ENCODE results near the gene NUP153.
"Not testable (repeated sequence)": the region's sequence is repeated elsewhere in the genome, so short reads cannot be mapped to it uniquely, and the experiment has no call there.

The NUP153 gene

DNA sequence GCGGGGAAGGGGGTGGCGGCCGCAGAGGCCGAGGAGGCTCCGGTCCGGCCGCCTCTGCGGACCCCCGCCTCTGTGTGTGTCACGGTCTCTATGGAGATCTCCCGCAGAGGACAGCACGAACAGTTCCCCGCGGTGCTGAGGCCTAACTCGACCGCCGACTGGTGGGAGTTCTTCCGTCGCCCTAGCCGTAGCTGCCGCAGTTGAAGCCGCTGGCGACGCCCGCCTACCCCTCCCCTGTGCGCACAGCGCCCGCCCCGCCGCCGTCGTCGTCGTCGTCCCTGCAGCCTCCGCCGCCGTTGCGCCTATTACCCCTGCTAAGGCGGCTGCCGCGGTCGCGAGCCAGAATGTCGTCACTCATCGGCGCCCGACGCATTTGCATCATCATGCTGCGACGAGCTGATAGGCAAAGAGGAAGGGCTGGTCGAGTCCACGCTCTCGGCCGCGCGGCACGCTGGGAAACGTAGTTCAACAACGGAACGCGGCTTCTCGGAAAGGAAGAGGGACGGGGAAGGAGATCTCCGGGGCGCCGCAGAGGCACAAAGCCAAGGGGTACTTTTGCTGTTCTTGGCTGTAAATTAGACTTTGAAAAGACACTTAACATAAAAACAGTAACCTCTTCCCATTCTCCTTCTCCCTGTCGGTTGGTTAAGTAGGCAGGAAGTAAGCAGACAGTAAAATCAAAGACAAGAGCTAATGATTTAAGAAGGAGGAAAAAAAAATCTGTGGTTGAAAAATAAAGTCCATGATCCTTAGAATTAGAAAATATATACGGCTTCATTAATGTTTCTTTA, at the start of gene NUP153:
TSS of gene NUP153 (minus strand) at position 346 of the 791 bp plus-strand sequence. CDS start 538 bp downstream, outside the sequence.
- DNase-seq (ENCODE audit: low read depth) = peak; percentile 100

DNA sequence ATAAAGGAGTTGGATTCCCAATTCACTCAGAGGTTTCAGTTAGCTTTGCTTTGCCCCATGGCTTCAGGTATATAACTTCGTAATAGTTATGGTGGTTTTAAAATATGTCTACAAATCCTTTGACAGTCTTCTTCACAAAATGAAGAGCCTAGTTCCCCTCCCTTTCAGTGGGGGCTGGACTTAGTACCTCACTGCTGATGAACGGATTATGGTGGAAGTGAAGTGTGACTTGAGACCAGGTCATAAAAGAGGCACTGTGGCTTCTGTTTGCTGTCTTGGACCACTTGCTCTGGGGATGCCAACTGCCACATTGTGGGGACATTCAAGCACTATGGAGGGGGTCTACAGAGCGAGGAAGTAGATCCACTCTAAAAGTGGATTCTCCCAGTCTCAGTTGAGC, 47.5 kb upstream of the NUP153 start:
- no peak for DNase-seq (ENCODE audit: low read depth)

DNA sequence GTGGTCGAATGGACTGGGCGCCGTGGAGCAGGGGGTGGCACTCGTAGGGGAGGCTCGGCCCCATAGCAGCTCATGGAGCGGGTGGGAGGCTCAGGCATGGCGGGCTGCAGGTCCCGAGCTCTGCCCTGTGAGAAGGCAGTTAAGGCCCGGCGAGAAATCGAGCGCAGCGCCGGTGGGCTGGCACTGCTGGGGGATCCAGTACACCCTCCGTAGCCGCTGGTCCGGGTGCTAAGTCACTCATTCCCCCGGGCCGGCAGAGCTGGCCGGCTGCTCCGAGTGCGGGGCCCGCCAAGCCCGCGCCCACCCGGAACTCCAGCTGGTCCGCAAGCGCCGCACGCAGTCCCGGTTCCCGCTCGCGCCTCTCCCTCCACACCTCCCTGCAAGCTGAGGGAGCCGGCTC, 38.6 kb upstream of the NUP153 start:
- DNase-seq (ENCODE audit: low read depth) = not testable (repeated sequence)

DNA sequence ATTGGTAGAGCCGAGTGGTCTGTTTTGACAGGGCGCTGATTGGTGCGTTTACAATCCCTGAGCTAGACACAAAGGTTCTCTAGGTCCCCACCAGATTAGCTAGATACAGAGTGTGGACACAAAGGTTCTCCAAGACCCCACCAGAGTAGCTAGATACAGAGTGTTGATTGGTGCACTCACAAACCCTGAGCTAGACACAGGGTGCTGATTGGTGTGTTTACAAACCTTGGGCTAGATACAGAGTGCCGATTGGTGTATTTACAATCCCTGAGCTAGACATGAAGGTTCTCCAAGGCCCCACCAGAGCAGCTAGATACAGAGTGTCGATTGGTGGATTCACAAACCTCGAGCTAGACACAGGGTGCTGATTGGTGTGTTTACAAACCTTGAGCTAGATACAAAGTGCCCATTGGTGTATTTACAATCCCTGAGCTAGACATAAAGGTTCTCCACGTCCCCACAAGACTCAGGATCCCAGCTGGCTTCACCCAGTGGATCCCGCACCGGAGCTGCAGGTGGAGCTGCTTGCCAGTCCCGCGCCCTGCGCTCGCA, 38.1 kb upstream of the NUP153 start:
- DNase-seq (ENCODE audit: low read depth) = not testable (repeated sequence)

DNA sequence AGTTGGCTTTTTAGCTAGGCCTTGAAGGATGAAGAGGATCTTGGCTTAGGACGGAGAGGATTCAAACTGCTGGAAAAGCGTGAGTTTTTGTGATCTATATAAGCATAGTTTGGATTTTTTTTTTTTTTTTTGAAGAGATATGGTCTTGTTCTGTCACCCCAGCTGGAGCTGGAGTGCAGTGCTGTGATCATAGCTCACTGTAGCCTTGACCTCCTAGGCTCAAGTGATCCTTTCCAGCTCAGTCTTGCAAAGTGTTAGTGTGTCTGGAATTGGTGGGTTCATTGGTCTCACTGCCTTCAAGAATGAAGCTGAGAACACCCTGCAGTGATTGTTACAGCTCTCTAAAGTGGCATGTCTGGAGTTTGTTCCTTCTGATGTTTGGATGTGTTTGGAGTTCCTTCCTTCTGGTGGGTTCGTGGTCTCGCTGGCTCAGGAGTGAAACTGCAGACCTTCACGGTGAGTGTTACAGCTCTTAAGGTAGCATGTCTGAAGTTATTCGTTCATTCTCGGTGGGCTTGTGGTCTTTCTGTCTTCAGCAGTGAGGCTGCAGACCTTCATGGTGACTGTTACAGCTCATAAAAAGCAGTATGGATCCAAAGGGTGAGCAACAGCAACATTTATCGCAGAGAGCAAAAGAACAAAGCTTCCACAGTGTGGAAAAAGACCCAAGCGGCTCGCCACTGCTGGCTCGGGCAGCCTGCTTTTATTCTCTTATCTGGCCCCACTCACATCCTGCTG, 37.5 kb upstream of the NUP153 start:
- no peak for DNase-seq (ENCODE audit: low read depth)

DNA sequence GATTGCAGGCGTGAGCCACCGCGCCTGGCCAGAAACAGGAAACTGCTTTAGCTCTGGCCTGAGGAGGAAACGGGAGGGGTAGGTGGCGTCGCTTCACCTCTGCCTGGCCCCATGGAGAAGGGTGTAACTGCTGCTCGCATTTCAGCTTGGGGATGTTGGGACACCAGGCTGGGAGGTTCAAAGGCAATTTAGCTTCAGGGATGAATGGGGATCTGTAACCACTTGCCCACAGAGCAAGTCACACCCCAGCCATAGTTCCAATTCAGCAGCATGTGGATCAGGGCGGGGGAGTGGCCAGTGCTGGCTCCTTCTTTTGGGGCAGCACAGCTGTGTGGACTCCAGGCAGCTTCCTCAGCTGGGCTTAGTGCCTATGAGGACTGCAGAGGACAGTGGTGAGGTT, 34.8 kb upstream of the NUP153 start:
- no peak for DNase-seq (ENCODE audit: low read depth)

DNA sequence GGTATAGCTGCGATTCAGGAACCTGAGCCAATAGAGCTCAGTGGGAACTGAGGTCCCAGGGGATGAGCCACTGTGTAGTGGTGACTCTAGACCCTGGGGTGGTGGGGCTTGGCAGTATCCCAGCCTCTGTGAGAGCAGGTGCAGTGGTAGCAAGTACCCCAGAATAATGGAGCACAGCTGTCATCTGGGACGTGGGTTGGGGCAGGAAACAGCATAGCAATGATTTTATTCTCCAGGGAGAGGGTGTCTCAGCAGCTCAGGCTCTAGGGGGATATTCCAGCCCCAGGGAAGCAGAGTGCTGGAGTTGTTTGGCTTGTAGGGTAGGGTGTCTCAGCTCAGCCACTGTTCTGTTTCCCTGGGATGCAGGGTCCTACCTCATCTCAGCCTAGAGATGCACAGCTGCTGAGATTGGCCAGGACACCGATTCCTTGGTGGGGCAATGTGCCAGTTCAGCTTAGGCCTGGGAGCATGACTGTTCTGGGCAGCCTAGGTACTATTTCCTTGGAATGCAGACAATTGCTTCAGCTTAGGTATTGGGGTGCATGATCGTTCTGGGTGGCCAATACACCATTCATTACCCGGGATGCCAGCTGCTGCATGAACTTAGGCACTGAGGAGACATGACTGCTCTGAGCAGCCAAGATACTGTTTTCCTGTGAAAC, 34.0 kb upstream of the NUP153 start:
- DNase-seq (ENCODE audit: low read depth) = no peak

DNA sequence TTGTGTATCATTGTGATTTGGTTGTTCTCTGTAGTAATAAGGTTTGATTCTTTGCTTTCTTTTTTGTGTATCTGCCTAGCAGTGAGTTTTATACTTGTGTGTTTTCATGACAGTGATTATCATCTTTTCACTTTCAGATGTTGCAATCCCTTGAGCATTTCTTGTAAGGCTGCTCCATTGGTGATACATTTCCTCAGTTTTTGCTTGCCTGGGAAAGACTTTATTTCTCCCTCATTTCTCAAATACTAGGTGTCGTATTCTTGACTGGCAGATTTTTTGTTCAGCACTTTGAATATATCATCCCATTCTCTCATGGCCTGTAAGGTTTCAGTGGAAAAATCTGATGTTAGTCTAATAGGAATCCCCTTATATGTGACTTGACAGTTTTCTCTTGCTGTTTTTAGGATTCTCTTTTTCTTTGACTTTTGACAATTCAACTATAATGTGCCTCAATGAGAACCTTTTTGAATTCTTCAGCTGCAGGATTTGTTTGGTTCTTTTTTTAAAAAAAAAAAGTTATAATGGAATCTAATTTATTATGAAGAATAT, 31.1 kb upstream of the NUP153 start:
- DNase-seq (ENCODE audit: low read depth) = no peak

DNA sequence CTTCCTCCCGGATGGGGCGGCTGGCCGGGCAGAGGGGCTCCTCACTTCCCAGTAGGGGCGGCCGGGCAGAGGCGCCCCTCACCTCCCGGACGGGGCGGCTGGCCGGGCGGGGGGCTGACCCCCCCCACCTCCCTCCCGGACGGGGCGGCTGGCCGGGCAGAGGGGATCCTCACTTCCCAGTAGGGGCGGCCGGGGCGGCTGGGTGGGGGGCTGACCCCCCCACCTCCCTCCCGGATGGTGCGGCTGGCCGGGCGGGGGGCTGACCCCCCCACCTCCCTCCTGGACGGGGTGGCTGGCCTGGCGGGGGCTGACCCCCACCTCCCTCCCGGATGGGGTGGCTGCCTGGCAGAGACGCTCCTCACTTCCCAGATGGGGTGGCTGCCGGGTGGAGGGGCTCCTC, 28.6 kb upstream of the NUP153 start:
- DNase-seq (ENCODE audit: low read depth) = not testable (repeated sequence)

DNA sequence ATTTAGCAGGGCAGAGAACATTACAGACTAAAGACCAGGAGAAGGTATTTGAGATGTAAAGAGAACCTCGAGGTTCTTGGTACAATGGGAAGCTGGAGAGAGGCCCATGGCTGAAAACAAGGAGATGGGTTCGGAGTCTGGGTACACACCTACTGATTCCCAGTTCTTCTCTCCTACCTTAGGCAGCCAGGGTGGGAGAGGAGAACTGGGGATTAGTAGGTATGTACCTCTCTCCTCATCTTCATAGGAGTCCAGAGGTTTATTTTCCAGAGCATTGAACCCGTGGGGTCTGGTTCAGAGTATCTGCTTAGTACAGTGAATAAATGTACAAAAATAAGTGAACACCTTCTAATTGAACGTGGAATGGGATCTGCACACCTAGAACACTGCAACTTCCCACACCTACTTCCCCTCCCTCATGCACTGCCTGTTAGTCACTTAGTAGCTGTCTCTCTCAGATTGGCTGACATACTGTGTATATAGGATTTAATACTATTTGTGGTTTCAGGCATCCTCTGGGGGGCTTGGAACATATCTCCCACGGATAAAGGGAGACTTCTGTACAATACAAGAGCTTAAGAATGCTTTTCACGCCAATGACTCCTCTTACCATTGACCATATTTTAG, 23.5 kb upstream of the NUP153 start:
- DNase-seq (ENCODE audit: low read depth) = no peak

DNA sequence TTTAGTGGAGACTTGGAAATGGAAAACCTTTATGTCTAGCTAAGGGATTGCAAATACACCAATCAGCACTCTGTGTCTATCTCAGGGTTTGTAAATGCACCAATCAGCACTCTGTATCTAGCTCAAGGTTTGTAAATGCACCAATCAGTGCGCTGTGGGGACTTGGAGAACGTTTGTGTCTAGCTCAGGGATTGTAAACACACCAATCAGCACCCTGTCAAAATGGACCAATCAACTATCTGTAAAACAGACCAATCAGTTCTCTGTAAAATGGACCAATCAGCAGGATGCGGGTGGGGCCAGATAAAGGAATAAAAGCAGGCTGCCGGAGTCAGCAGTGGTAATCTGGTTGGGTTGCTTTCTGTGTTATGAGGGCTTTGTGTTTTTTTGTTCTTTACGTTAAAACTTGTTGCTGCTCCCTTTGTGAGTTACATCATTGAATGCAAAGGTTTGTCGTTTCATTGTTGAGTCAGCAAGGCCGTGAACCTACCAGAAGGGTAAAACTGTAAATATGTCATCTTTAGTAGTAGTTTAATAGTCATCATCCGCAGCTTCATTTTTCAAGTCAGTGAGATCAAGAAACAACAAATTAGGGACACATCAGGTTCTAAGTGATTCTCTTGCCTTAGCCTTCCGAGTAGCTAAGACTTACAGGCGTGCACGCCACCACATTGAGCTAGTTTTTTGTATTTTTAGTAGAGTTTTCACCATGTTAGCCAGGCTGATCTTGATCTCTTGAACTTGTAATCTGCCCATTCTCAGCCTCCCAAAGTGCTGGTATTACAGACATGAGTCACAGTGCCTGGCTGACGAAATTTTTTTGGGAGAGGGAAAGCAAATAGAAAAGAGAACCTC, 22.7 kb upstream of the NUP153 start:
- DNase-seq (ENCODE audit: low read depth) = no peak

DNA sequence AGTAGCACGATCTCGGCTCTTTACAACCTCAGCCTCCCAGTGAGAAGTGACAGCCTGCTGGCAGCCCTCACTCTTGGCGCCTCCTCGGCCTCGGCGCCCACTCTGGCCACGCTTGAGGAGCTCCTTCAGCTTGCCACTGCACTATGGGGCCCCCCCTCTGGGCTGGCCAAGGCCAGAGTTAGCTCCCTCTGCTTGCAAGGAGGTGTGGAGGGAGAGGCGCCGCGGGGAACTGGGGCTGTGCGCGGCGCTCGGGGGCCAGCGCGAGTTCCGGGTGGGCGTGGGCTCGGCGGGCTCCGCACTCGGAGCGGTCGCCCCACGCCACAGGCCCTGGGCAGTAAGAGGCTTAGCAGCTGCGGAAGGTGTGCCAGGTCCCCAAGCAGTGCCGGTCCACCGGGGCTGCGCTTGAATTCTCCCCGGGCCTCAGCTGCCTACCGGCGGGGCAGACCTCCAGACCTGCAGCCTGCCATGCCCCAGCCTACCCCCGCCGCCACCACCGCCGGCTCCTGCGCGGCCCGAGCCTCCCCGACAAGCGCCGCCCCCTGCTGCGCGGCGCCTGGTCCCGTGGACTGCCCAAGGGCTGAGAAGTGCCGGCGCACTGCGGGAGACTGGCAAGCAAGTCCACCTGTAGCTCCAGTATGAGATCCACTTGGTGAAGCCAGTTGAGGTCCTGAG, 22.0 kb upstream of the NUP153 start:
- DNase-seq (ENCODE audit: low read depth) = no peak

DNA sequence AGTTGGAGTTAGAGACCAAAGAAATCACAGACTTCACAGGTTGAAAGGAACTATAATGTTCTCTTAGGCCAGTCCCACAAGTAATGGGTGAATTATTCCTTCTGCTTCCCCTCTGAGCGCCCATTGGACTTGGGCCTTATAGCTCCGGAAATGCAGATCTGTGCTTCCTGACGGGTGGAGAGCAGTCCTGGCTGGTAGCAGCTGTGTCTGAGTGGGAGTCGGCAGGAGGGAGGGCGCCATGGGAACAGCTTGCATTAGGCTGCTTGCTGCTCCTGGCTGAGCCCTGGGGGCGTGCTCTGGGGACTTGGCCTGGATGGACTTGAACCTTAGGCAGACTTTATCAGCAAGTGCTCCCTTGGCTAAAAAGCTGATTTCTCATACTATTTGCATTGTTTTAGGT, 18.4 kb upstream of the NUP153 start:
- DNase-seq (ENCODE audit: low read depth) = no peak

DNA sequence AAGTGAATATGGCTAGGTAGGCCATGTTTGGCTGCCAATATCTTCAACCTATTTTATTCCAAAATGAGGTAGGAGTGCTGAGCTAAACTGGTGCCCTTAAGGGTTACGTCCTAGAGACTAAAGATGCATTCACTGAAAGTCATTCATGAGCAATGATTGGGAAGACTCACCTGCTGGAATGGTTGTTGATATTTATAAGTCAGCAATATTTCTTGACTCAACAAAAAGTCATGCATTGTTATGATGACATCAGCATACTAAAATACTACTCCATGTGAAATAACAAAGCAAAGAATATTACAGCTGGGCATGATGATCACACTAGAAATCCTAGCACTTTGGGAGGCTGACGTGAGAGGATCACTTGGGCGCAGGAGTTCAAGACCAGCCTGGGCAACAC, 17.6 kb upstream of the NUP153 start:
- DNase-seq (ENCODE audit: low read depth) = no peak

DNA sequence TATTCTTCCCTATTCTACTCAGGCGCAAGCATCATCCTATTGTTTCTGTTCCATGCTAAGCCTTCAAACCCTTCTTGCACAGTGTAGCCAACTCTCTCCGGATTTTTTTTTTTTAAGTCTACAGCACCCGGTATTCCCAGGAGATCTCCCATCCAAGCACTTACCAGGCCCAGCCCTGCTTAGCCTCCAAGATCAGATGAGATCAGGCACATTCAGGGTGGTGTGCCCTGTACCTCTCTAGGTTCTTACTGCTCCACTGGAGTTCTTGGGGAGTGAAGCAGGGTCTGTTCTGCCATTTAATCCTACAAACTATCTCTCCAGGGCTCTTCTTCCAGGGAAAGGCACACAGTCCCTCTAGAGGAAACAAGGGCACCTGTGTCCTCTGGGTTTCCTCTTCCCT, 14.9 kb upstream of the NUP153 start:
- no peak for DNase-seq (ENCODE audit: low read depth)

DNA sequence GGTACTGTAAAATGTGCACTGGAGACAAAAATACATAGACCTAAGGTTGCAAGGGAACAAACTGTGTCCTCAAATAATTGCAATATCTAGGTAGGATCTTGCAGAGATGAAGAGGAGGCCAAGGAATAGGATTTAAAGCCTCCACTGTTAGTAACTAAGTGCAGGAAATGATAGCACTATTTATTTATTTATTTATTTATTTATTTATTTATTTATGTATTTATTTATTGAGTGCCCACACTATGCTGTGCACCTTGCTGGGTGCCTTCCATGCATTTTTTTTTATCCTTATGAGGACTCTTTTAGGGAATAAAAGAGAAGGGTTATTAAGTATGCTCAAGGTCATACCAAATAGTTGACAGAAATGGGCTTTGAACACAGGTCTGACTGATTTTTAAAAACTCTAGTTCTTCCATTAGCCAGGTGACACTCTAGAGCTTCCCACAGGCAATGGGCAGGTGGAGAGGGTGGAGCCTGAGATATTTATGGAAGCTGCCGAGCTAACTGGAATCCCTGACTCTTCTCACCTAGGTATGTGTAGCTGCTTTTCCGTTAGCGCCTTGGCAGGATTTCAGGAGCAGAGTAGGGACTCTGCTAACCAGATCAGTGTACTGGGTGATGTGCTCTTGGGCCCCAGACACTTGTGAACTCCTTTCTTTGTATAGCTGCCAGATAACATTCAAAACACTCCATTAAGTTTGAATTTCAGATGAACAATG, 12.8 kb upstream of the NUP153 start:
- DNase-seq (ENCODE audit: low read depth) = no peak

DNA sequence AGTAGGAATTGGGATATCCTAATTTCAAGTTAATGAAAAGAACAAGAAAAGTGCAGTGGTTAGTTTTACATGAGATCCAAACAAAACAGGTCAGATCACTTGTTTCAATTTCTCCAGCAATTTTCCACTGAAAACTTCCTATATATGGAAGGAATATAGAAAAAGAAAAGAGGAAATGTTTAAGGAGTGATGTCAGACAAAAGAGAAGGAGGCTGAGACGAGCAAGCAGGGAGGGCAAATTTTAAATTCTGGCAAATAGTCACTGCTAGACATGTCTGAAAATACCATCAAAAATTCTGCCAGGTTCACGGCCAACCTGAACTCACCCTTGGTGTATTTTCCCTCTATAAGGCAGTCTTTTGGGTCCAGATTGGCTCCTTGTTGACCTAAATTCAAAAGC, 9.5 kb upstream of the NUP153 start:
- no peak for DNase-seq (ENCODE audit: low read depth)

DNA sequence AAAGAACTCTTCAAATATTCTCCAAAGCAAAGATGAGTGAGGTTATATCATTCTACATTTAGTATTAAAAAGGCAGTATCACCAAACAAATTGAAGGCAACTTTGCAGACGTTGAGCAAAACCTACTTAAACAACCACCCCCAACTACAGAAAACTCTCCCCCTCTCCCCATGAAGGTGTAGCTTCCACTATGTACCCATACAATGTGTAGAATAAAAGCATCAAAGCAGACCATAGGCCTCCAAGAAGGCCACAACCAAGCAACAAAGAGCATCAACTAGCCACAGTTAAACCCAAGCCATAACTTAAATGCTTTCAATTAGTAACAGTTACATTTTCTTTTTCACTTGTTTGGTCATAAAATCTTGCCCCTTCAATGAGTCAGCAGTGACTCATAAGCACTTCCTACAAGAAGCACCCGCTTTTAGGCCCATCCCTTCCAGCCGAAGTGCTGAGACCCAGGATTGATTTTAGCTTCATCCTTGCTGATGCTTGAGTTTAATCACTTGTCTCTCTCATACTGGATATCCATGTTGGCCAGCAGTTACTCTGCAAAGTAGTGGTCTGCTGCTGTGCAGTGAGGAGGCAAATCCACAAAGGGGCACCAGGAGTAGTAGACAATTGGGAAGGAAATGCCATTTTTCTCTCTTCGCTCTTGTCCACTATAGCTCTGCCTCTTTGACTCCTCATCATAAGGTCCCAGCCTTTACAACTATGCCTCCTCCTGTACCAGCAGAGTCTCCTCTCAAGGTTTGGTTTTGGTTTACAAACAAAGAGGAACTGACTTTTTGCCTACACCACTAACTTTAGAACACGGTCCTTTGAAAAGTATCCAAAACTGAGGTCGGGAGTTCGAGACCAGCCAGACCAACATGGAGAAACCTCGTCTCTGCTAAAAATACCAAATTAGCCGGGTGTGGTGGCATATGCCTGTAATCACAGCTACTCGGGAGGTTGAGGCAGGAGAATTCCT, 8.4 kb upstream of the NUP153 start:
- DNase-seq (ENCODE audit: low read depth) = no peak

DNA sequence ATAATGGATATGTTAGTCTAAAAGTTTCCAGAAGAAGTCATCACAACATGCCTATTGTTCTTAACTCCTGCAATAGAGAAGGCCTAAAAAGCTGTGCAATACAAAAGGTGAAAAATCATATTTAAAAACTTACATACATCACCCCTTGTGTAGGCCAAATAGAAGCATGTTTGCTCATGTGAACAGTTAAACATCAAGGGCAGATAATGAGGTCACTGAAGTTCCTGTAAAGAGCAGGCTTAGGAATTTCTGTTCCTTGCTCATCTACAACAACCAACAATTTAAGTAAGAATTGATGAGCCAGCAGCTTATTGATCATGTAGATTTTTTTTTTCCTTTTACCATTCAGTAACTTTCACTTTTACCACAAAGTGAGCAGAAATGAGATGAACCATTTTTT, 7.5 kb upstream of the NUP153 start:
- no peak for DNase-seq (ENCODE audit: low read depth)
